ENCODE measurements around the gene SLC66A2. TPM values are rescaled to one million over a fixed set of nuclear protein-coding genes. Genes with fewer than 3 reads are reported as not detected.
"Not testable (repeated sequence)": the region's sequence is repeated elsewhere in the genome, so short reads cannot be mapped to it uniquely, and the experiment has no call there.

Gene SLC66A2
- total RNA-seq, 1 experiment from 2014 or later, result 52.8 TPM

GRCh38 chr18:79866889-79867574 is 84.4 kb downstream of the SLC66A2 start:
- Histone ChIP-seq H3K79me2 (ENCODE audit: low read length) (no peaks in the 10 kb centered on the region), H3K9me2 (replicated peaks; ENCODE audit: low read length) (no peaks in the 10 kb centered on the region), H3K4me2 (ENCODE audit: low read length) (no peak overlapping the region), H3K27ac (ENCODE audit: low read length) (no peak overlapping the region), H3K36me3 (ENCODE audit: low read depth, low read length) (no peaks in the 10 kb centered on the region), H3K4me1 (ENCODE audit: insufficient read depth, low read length) (peaks cover 3% of the 10 kb centered on the region; the same call in 1 of the 2 replicates), H3K4me3 (ENCODE audit: low read length) (no peak overlapping the region), H3K9ac (ENCODE audit: low read length) (no peak overlapping the region), H3F3A (ENCODE audit: low read length, unreplicated experiment) (no peaks in the 10 kb centered on the region), H4K20me1 (ENCODE audit: low read length) (no peaks in the 10 kb centered on the region), H3K9me3 (ENCODE audit: low read length) (peaks cover 3% of the 10 kb centered on the region; the same call in 1 of the 2 replicates), H3K27me3 (ENCODE audit: low read length) (peaks cover 6% of the 10 kb centered on the region), H2AFZ (ENCODE audit: low read length) (no peak overlapping the region)
- CTCF ChIA-PET, result no interaction called here
- peak; percentile 66 for ATAC-seq
- TF ChIP-seq EZH2phosphoT487 (IDR thresholded peaks at IDR 0.05; ENCODE audit: borderline replicate concordance, low read length) (no peak), CTCF (conservative IDR thresholded peaks at IDR 0.05; ENCODE audit: low read depth, low read length) (no peak), EZH2 (IDR thresholded peaks at IDR 0.05; ENCODE audit: low read length, unreplicated experiment) (no peak)
- POLR2A ChIA-PET (ENCODE audit: unreplicated experiment), result no interaction called here
- intact Hi-C loops (cut with micrococcal nuclease), result no loop called here
- peak; percentile 71 for DNase-seq
- BruUV-seq (replicated peaks), result no TSS peak

GRCh38 chr18:79865951-79866350 is 85.5 kb downstream of the SLC66A2 start:
- intact Hi-C loops (cut with micrococcal nuclease), result not testable (repeated sequence)

GRCh38 chr18:79864955-79865354 is 86.5 kb downstream of the SLC66A2 start:
- ATAC-seq; H3K9ac ChIP-seq (ENCODE audit: low read length); H3K27ac ChIP-seq (ENCODE audit: low read length); DNase-seq; H3K79me2 ChIP-seq (ENCODE audit: low read length); H2AFZ ChIP-seq (ENCODE audit: low read length); CTCF ChIA-PET; H3K4me3 ChIP-seq (ENCODE audit: low read length); H3K4me1 ChIP-seq (ENCODE audit: insufficient read depth, low read length); intact Hi-C loops (cut with micrococcal nuclease); H3K4me2 ChIP-seq (ENCODE audit: low read length); H4K20me1 ChIP-seq (ENCODE audit: low read length); H3F3A ChIP-seq (ENCODE audit: low read length, unreplicated experiment); BruUV-seq (replicated peaks); H3K9me3 ChIP-seq (ENCODE audit: low read length); H3K9me2 ChIP-seq (replicated peaks; ENCODE audit: low read length); POLR2A ChIA-PET (ENCODE audit: unreplicated experiment); H3K36me3 ChIP-seq (ENCODE audit: low read depth, low read length): not testable (repeated sequence)
- H3K27me3 ChIP-seq (ENCODE audit: low read length), result peaks cover 22% of the 10 kb centered on the region

More at GRCh38 chr18:79865951-79866350, 85.5 kb downstream of the SLC66A2 start:
- H3K27me3 ChIP-seq (ENCODE audit: low read length), result peaks cover 17% of the 10 kb centered on the region
- H3F3A ChIP-seq (ENCODE audit: low read length, unreplicated experiment); H3K36me3 ChIP-seq (ENCODE audit: low read depth, low read length); ATAC-seq; BruUV-seq (replicated peaks); H2AFZ ChIP-seq (ENCODE audit: low read length); H4K20me1 ChIP-seq (ENCODE audit: low read length); H3K79me2 ChIP-seq (ENCODE audit: low read length); H3K9ac ChIP-seq (ENCODE audit: low read length); H3K9me3 ChIP-seq (ENCODE audit: low read length); H3K9me2 ChIP-seq (replicated peaks; ENCODE audit: low read length); H3K4me2 ChIP-seq (ENCODE audit: low read length); POLR2A ChIA-PET (ENCODE audit: unreplicated experiment); H3K4me3 ChIP-seq (ENCODE audit: low read length); DNase-seq; H3K27ac ChIP-seq (ENCODE audit: low read length); CTCF ChIA-PET; H3K4me1 ChIP-seq (ENCODE audit: insufficient read depth, low read length): not testable (repeated sequence)
